H9 (cell line): ENCODE measurements around the gene UBAC1. TPM values are rescaled to one million over a fixed set of nuclear protein-coding genes. Genes with fewer than 3 reads are reported as not detected.

Source experiments
- DNase-seq: peaks from one replicate; pipeline ENCODE4 v3.0.0-alpha.2; 2017
- H2AFZ ChIP-seq: one replicate; pipeline ENCODE4 v1.6.1; 2013; ENCODE audit warnings: mild to moderate bottlenecking, low read length, control low read depth, moderate library complexity
- H2AK5ac ChIP-seq: 2 replicates; pipeline ENCODE4 v1.6.1; 2013; ENCODE audit warnings: low read length, control low read depth, mixed read lengths; ENCODE audit not compliant: insufficient read length
- H2BK120ac ChIP-seq: one replicate; pipeline ENCODE4 v1.6.1; 2013; ENCODE audit warnings: low read depth, mild to moderate bottlenecking, low read length, control low read depth, inconsistent platforms; ENCODE audit not compliant: poor library complexity, severe bottlenecking
- H2BK12ac ChIP-seq: 2 replicates; pipeline ENCODE4 v1.6.1; 2013; ENCODE audit warnings: low read length, control low read depth, mixed read lengths, low read depth; ENCODE audit not compliant: insufficient read length
- H2BK15ac ChIP-seq: 2 replicates; pipeline ENCODE4 v1.6.1; 2013; ENCODE audit warnings: low read depth, low read length, control low read depth
- H2BK20ac ChIP-seq: one replicate; pipeline ENCODE4 v1.6.1; 2013; ENCODE audit warnings: low read depth, mild to moderate bottlenecking, low read length, control low read depth, inconsistent platforms; ENCODE audit not compliant: poor library complexity, severe bottlenecking
- H2BK5ac ChIP-seq: 2 replicates; pipeline ENCODE4 v1.6.1; 2013; ENCODE audit warnings: low read length, control low read depth, mixed read lengths; ENCODE audit not compliant: insufficient read length
- H3K14ac ChIP-seq: 2 replicates; pipeline ENCODE4 v1.6.1; 2013; ENCODE audit warnings: low read length, control low read depth; ENCODE audit not compliant: insufficient read depth
- H3K18ac ChIP-seq: 2 replicates; pipeline ENCODE4 v1.6.1; 2013; ENCODE audit warnings: low read depth, mild to moderate bottlenecking, mixed read lengths, low read length, control low read depth; ENCODE audit not compliant: insufficient read length
- H3K23ac ChIP-seq: 2 replicates; pipeline ENCODE4 v1.6.1; 2013; ENCODE audit warnings: low read length, control low read depth, mixed read lengths, low read depth; ENCODE audit not compliant: insufficient read length
- H3K23me2 ChIP-seq: 2 replicates; pipeline ENCODE4 v1.6.1; 2013; ENCODE audit warnings: low read depth, mild to moderate bottlenecking, mixed read lengths, low read length, control low read depth; ENCODE audit not compliant: insufficient read length, poor library complexity, severe bottlenecking
- H3K27ac ChIP-seq: 2 replicates; pipeline ENCODE4 v1.5.1; 2013; ENCODE audit warnings: low read length, control low read depth, mixed read lengths, low read depth; ENCODE audit not compliant: insufficient read length
- H3K27me3 ChIP-seq: 2 replicates; pipeline ENCODE4 v1.6.1; 2013; ENCODE audit warnings: low read length, control low read depth, inconsistent platforms; ENCODE audit not compliant: insufficient read depth
- H3K4ac ChIP-seq: 2 replicates; pipeline ENCODE4 v1.6.1; 2013; ENCODE audit warnings: low read depth, mild to moderate bottlenecking, control low read depth, inconsistent platforms, low read length, moderate library complexity
- H3K4me1 ChIP-seq: 2 replicates; pipeline ENCODE4 v1.6.1; 2013; ENCODE audit warnings: low read length, control low read depth, inconsistent platforms; ENCODE audit not compliant: insufficient read depth
- H3K4me2 ChIP-seq: 2 replicates; pipeline ENCODE4 v1.6.1; 2013; ENCODE audit warnings: low read length, control low read depth, mixed read lengths; ENCODE audit not compliant: insufficient read length, insufficient read depth
- H3K56ac ChIP-seq: 2 replicates; pipeline ENCODE4 v1.6.1; 2013; ENCODE audit warnings: low read depth, mild to moderate bottlenecking, mixed read lengths, low read length, control low read depth; ENCODE audit not compliant: insufficient read length
- H3K79me1 ChIP-seq: 2 replicates; pipeline ENCODE4 v1.6.1; 2013; ENCODE audit warnings: low read depth, mild to moderate bottlenecking, moderate library complexity, low read length, control low read depth, inconsistent platforms; ENCODE audit not compliant: insufficient read depth, poor library complexity, severe bottlenecking
- H3K79me2 ChIP-seq: 2 replicates; pipeline ENCODE4 v1.6.1; 2013; ENCODE audit warnings: low read length, control low read depth, inconsistent platforms; ENCODE audit not compliant: insufficient read depth
- H3K9ac ChIP-seq: 2 replicates; pipeline ENCODE4 v1.6.1; 2013; ENCODE audit warnings: low read length, control low read depth, mixed read lengths; ENCODE audit not compliant: insufficient read length; ENCODE audit errors: extremely low read depth
- H3K9me3 ChIP-seq: one replicate; pipeline ENCODE4 v1.6.1; 2013; ENCODE audit warnings: low read depth, low read length, inconsistent platforms; ENCODE audit not compliant: control insufficient read depth
- H3T11ph ChIP-seq: one replicate; pipeline ENCODE4 v1.6.1; 2013; ENCODE audit warnings: mild to moderate bottlenecking, low read length, control low read depth, inconsistent platforms
- H4K20me1 ChIP-seq: one replicate; pipeline ENCODE4 v1.6.1; 2013; ENCODE audit not compliant: control insufficient read depth, insufficient read length, insufficient read depth
- H4K5ac ChIP-seq: 2 replicates; pipeline ENCODE4 v1.6.1; 2013; ENCODE audit warnings: low read depth, mild to moderate bottlenecking, mixed read lengths, low read length, control low read depth; ENCODE audit not compliant: insufficient read length
- H4K8ac ChIP-seq: replicated peaks from 2 replicates; pipeline ENCODE4 v1.6.1; 2013; ENCODE audit warnings: low read length, control low read depth, mixed read lengths, low read depth; ENCODE audit not compliant: insufficient read length
- H4K91ac ChIP-seq: 2 replicates; pipeline ENCODE4 v1.6.1; 2013; ENCODE audit warnings: low read depth, mild to moderate bottlenecking, moderate library complexity, mixed read lengths, low read length, control low read depth; ENCODE audit not compliant: insufficient read length
- H3K27ac Mint-ChIP-seq, 3 experiments: 2 replicates in 2 of 3; 3 replicates in 1 of 3; pipeline ENCODE4 v1.8.0; 2020 to 2021; ENCODE audit warnings: mixed read lengths in 3 of 3, mild to moderate bottlenecking in 1 of 3, moderate library complexity in 1 of 3
- H3K27me3 Mint-ChIP-seq: 2 replicates; pipeline ENCODE4 v1.8.0; 2021; ENCODE audit warnings: low read depth, mild to moderate bottlenecking, moderate library complexity, mixed read lengths
- H3K36me3 Mint-ChIP-seq, 3 experiments: 2 replicates in 2 of 3; 3 replicates in 1 of 3; pipeline ENCODE4 v1.8.0; 2020 to 2021; ENCODE audit warnings: low read depth in 3 of 3, mixed read lengths in 3 of 3; ENCODE audit not compliant: insufficient read depth in 1 of 3
- H3K4me1 Mint-ChIP-seq, 2 experiments: 2 replicates each; pipeline ENCODE4 v1.8.0; 2020; ENCODE audit warnings: mixed read lengths in 2 of 2
- H3K4me3 Mint-ChIP-seq, 2 experiments: 2 replicates in 1 of 2; 3 replicates in 1 of 2; pipeline ENCODE4 v1.8.0; 2020 to 2021; ENCODE audit warnings: mild to moderate bottlenecking in 2 of 2, mixed read lengths in 2 of 2, moderate library complexity in 1 of 2
- H3K9me3 Mint-ChIP-seq, 2 experiments: 2 replicates in 1 of 2; 3 replicates in 1 of 2; pipeline ENCODE4 v1.8.0; 2020; ENCODE audit warnings: mild to moderate bottlenecking in 2 of 2, mixed read lengths in 2 of 2, moderate library complexity in 1 of 2
- CTCF ChIP-seq: fragments of 200-600 bp; sonication (generic); conservative IDR thresholded peaks from 3 replicates; pipeline ENCODE4 v1.8.0; 2021; ENCODE audit warnings: antibody characterized with exemption, mild to moderate bottlenecking
- WGBS: extraction: QIAGEN DNeasy Blood & Tissue Kit; methylation state at CpG from one replicate; pipeline ENCODE4 v1.1.7; 2013; ENCODE audit warnings: missing lambda C conversion rate, low lambda C conversion rate, mixed read lengths; ENCODE audit not compliant: insufficient read length; ENCODE audit errors: extremely low coverage; 5-methylcytosine and 5-hydroxymethylcytosine counted together
- total RNA-seq: library from RNA; stranded (reverse); gene quantifications from 2 replicates; pipeline ENCODE4 v1.2.1, GENCODE V29; 2021

Gene UBAC1
- total RNA-seq, 1 experiment from 2014 or later: 47.5 TPM

- H3K27ac Mint-ChIP-seq: no peak overlapping the region
- no peak overlapping the region for H2BK12ac ChIP-seq
Observed at GRCh38 chr9:135988493-135988892, 27.3 kb upstream of the UBAC1 start.

More at GRCh38 chr9:135988493-135988892, 27.3 kb upstream of the UBAC1 start:
- no peaks in the 10 kb centered on the region for H3K4me1 ChIP-seq
- no peak overlapping the region for H2AK5ac ChIP-seq
- H3K4me2 ChIP-seq: no peak overlapping the region
- H3K14ac ChIP-seq: no peak overlapping the region
- no peak overlapping the region for H4K91ac ChIP-seq
- no peak overlapping the region for H2BK20ac ChIP-seq
- no peak overlapping the region for H3T11ph ChIP-seq
- no peaks in the 10 kb centered on the region for H3K27me3 ChIP-seq
- Mint-ChIP-seq H3K27me3 (no peaks in the 10 kb centered on the region), H3K4me3 (no peak overlapping the region; a peak in 1 of 5 replicates), H3K36me3 (no peaks in the 10 kb centered on the region), H3K4me1 (peaks cover 12 to 32% of the 10 kb centered on the region in 2 experiments), H3K9me3 (no peaks in the 10 kb centered on the region)
- H2BK5ac ChIP-seq: no peak overlapping the region
- DNase-seq: no peak
- no peak overlapping the region for H3K27ac ChIP-seq
- no peak overlapping the region for H2BK15ac ChIP-seq
- H4K5ac ChIP-seq: no peak overlapping the region
- H3K79me2 ChIP-seq: no peaks in the 10 kb centered on the region
- H2AFZ ChIP-seq: no peak overlapping the region
- no peaks in the 10 kb centered on the region for H3K23me2 ChIP-seq
- H3K9ac ChIP-seq: no peak overlapping the region
- H3K79me1 ChIP-seq: no peaks in the 10 kb centered on the region
- no peak overlapping the region for H3K18ac ChIP-seq
- WGBS: no CpG with 5 or more reads among the region's 17 CpGs
- H3K56ac ChIP-seq: no peak overlapping the region
- no peak overlapping the region for H3K23ac ChIP-seq
- no peak overlapping the region for H3K4ac ChIP-seq
- H4K20me1 ChIP-seq: no peaks in the 10 kb centered on the region
- H3K9me3 ChIP-seq: no peaks in the 10 kb centered on the region
- H4K8ac ChIP-seq: no peak overlapping the region
- H2BK120ac ChIP-seq: no peak overlapping the region
- no peak for TF ChIP-seq CTCF
